Gastroesophageal sphincter (tissue), 3 donors: Measurements from ENCODE around the gene GPATCH2L.

ENCODE experiments used
- CTCF ChIP-seq, 4 experiments: fragments of 200-600 bp in 2 of 4; fragments of 450-650 bp in 2 of 4; sonication (generic) in 1 of 4; IDR thresholded peaks; one replicate each; pipeline ENCODE4 v1.5.1; 2017 to 2019; ENCODE audit warnings: antibody characterized with exemption in 4 of 4, mild to moderate bottlenecking in 2 of 4, moderate library complexity in 2 of 4
- EP300 ChIP-seq: sonication (generic); formaldehyde crosslinking; IDR thresholded peaks from one replicate; pipeline ENCODE4 v1.6.1; 2017; ENCODE audit warnings: antibody characterized with exemption, mild to moderate bottlenecking
- POLR2AphosphoS5 ChIP-seq: sonication (generic); formaldehyde crosslinking; IDR thresholded peaks from one replicate; pipeline ENCODE4 v1.6.1; 2017; ENCODE audit warnings: antibody characterized with exemption

GRCh38 chr14:76204461-76205230 lies 52.9 kb downstream of the GPATCH2L start:
- TF ChIP-seq CTCF (IDR thresholded peaks at IDR 0.05) = no peak
- no peak for TF ChIP-seq EP300
- TF ChIP-seq POLR2AphosphoS5 = no peak
